H1 (cell line): ENCODE measurements around the gene DRC7. TPM values are rescaled to one million over a fixed set of nuclear protein-coding genes. Genes with fewer than 3 reads are reported as not detected.

Experiments used
- CTCF ChIA-PET: fragments of 300-600 bp; sonication (Branson Sonifier 250); formaldehyde crosslinking; loops from one replicate; lab custom pipeline; 2021; ENCODE audit not compliant: partially characterized antibody; lab: Charles Lee
- POLR2A ChIA-PET: fragments of 300-600 bp; sonication (Branson Sonifier 250); formaldehyde crosslinking; loops from one replicate; lab custom pipeline; 2021; ENCODE audit warnings: inconsistent platforms; ENCODE audit not compliant: partially characterized antibody; lab: Charles Lee
- DNase-seq, 2 experiments: peaks; one replicate each; pipeline versions ENCODE4 v3.0.0 to v3.0.0-alpha.2; 2010 to 2022; ENCODE audit warnings: low spot score in 2 of 2, low read depth in 1 of 2, mixed read lengths in 1 of 2
- FAIRE-seq: peaks from 2 replicates; lab custom pipeline; 2011; peaks lifted over from hg19 to GRCh38; lab: Jason Lieb, UNC
- H2AFZ ChIP-seq: 2 replicates; pipeline ENCODE4 v1.8.1; 2012; ENCODE audit warnings: low read length, inconsistent platforms
- H2AK5ac ChIP-seq: 2 replicates; pipeline ENCODE4 v1.6.1; 2013; ENCODE audit warnings: low read depth, low read length
- H2BK120ac ChIP-seq: replicated peaks from 2 replicates; pipeline ENCODE3; 2013; ENCODE audit warnings: low read depth, low read length, inconsistent platforms
- H2BK12ac ChIP-seq: 2 replicates; pipeline ENCODE4 v1.6.1; 2013; ENCODE audit warnings: low read depth, low read length
- H2BK15ac ChIP-seq: 2 replicates; pipeline ENCODE4 v1.6.1; 2013; ENCODE audit warnings: low read length
- H2BK20ac ChIP-seq: 2 replicates; pipeline ENCODE4 v1.6.1; 2013; ENCODE audit warnings: low read length
- H2BK5ac ChIP-seq: 2 replicates; pipeline ENCODE4 v1.6.1; 2013; ENCODE audit warnings: low read depth, low read length
- H3K14ac ChIP-seq: 2 replicates; pipeline ENCODE4 v1.6.1; 2013; ENCODE audit warnings: inconsistent platforms; ENCODE audit not compliant: insufficient read length
- H3K18ac ChIP-seq: 2 replicates; pipeline ENCODE4 v1.6.1; 2013; ENCODE audit warnings: low read length; ENCODE audit errors: extremely low read depth
- H3K23ac ChIP-seq: 2 replicates; pipeline ENCODE4 v1.6.1; 2013; ENCODE audit warnings: inconsistent platforms; ENCODE audit not compliant: insufficient read length
- H3K23me2 ChIP-seq: 2 replicates; pipeline ENCODE4 v1.6.1; 2013; ENCODE audit warnings: low read depth, low read length
- H3K27ac ChIP-seq: 2 replicates; pipeline ENCODE4 v1.6.1; 2011; ENCODE audit warnings: low read depth, low read length, inconsistent platforms
- H3K27me3 ChIP-seq, 4 experiments: replicated peaks in 1 of 4; 1 replicate in 1 of 4; 2 replicates in 3 of 4; pipeline versions ENCODE4 v1.6.1 to v1.8.1; 2011 to 2013; ENCODE audit warnings: low read length in 3 of 4, mild to moderate bottlenecking in 3 of 4, inconsistent platforms in 2 of 4, mixed read lengths in 2 of 4, moderate library complexity in 1 of 4; ENCODE audit not compliant: control insufficient read depth in 3 of 4, insufficient read depth in 3 of 4; ENCODE audit errors: extremely low read depth in 1 of 4
- H3K36me3 ChIP-seq, 4 experiments: 2 replicates each; pipeline versions ENCODE4 v1.6.1 to v1.8.1; 2011 to 2013; ENCODE audit warnings: mild to moderate bottlenecking in 4 of 4, low read length in 3 of 4, moderate library complexity in 2 of 4, control low read depth in 1 of 4, inconsistent platforms in 1 of 4; ENCODE audit not compliant: insufficient read depth in 4 of 4, control insufficient read depth in 2 of 4
- H3K4ac ChIP-seq: replicated peaks from 2 replicates; pipeline ENCODE3; 2013; ENCODE audit warnings: low read length, low read depth, mixed read lengths, inconsistent platforms; ENCODE audit not compliant: insufficient read length
- H3K4me1 ChIP-seq, 4 experiments: replicated peaks in 1 of 4; 1 replicate in 1 of 4; 2 replicates in 3 of 4; pipeline versions ENCODE4 v1.6.1 to v1.8.1; 2011 to 2013; ENCODE audit warnings: low read length in 3 of 4, inconsistent platforms in 2 of 4, mixed read lengths in 1 of 4; ENCODE audit not compliant: insufficient read depth in 4 of 4, control insufficient read depth in 3 of 4
- H3K4me2 ChIP-seq, 2 experiments: 2 replicates each; pipeline versions ENCODE4 v1.6.1 to v1.8.1; 2011 to 2013; ENCODE audit warnings: low read depth in 2 of 2, low read length in 2 of 2, control low read depth in 1 of 2, inconsistent platforms in 1 of 2, mild to moderate bottlenecking in 1 of 2; ENCODE audit not compliant: insufficient read depth in 1 of 2
- H3K4me3 ChIP-seq, 4 experiments: fragments of 200-600, 300-600 bp in 1 of 4; sonication (generic), shearing (Covaris generic), sonication (Bioruptor Twin) in 1 of 4; 2 replicates each; pipeline versions ENCODE4 v1.5.1 to v1.8.1; 2011 to 2016; ENCODE audit warnings: low read length in 4 of 4, low read depth in 3 of 4, control low read depth in 2 of 4, inconsistent platforms in 2 of 4, mild to moderate bottlenecking in 2 of 4, mixed read lengths in 1 of 4, moderate library complexity in 1 of 4; ENCODE audit not compliant: insufficient read depth in 2 of 4; ENCODE audit errors: extremely low read depth in 1 of 4
- H3K56ac ChIP-seq: replicated peaks from 2 replicates; pipeline ENCODE3; 2013; ENCODE audit warnings: low read depth, mild to moderate bottlenecking, mixed read lengths, low read length, inconsistent platforms; ENCODE audit not compliant: insufficient read length
- H3K79me1 ChIP-seq: 2 replicates; pipeline ENCODE4 v1.6.1; 2013; ENCODE audit warnings: low read depth, low read length, control low read depth
- H3K79me2 ChIP-seq, 2 experiments: 2 replicates each; pipeline versions ENCODE4 v1.6.1 to v1.8.1; 2012 to 2013; ENCODE audit warnings: low read length in 2 of 2, mild to moderate bottlenecking in 2 of 2, inconsistent platforms in 1 of 2; ENCODE audit not compliant: insufficient read depth in 2 of 2, control insufficient read depth in 1 of 2
- H3K9ac ChIP-seq, 4 experiments: replicated peaks in 1 of 4; 1 replicate in 1 of 4; 2 replicates in 3 of 4; pipeline versions ENCODE4 v1.6.1 to v1.8.1; 2011 to 2013; ENCODE audit warnings: low read depth in 3 of 4, low read length in 3 of 4, control low read depth in 2 of 4, mild to moderate bottlenecking in 2 of 4, moderate library complexity in 2 of 4, inconsistent platforms in 1 of 4; ENCODE audit errors: extremely low read depth in 1 of 4
- H3K9me3 ChIP-seq, 2 experiments: 2 replicates each; pipeline versions ENCODE4 v1.6.1 to v1.8.1; 2012 to 2013; ENCODE audit warnings: mild to moderate bottlenecking in 2 of 2, moderate library complexity in 2 of 2, control low read depth in 1 of 2, inconsistent platforms in 1 of 2, low read depth in 1 of 2, low read length in 1 of 2, mixed read lengths in 1 of 2; ENCODE audit not compliant: insufficient read depth in 2 of 2
- H4K20me1 ChIP-seq, 2 experiments: replicated peaks in 1 of 2; 2 replicates each; pipeline versions ENCODE3 to v1.8.1; 2011 to 2013; ENCODE audit warnings: inconsistent platforms in 2 of 2, low read length in 2 of 2, mild to moderate bottlenecking in 1 of 2; ENCODE audit not compliant: insufficient read depth in 2 of 2, control insufficient read depth in 1 of 2
- H4K5ac ChIP-seq: 2 replicates; pipeline ENCODE4 v1.6.1; 2013; ENCODE audit warnings: low read length, low read depth, mixed read lengths, inconsistent platforms; ENCODE audit not compliant: insufficient read length
- H4K8ac ChIP-seq: 2 replicates; pipeline ENCODE4 v1.8.0; 2013; ENCODE audit warnings: mild to moderate bottlenecking, moderate library complexity, low read length, inconsistent platforms; ENCODE audit not compliant: insufficient read depth; ENCODE audit errors: extremely low read depth
- H4K91ac ChIP-seq: replicated peaks from 2 replicates; pipeline ENCODE3; 2013; ENCODE audit warnings: low read length, mixed read lengths, inconsistent platforms; ENCODE audit not compliant: insufficient read length
- BRCA1 ChIP-seq: IDR thresholded peaks from 2 replicates; pipeline ENCODE4 v1.6.1; 2012; ENCODE audit warnings: low read depth, low read length, improper control_type of control experiment
- KDM1A ChIP-seq: fragments of 200-600, 300-600 bp; sonication (generic); IDR thresholded peaks from 2 replicates; pipeline ENCODE4 v1.7.1; 2016; ENCODE audit warnings: mild to moderate bottlenecking, low read length, borderline replicate concordance
- WGBS, 2 experiments: shearing (Covaris generic) in 1 of 2; methylation state at CpG; one replicate each; pipeline versions ENCODE4 v1.1.6 to v1.1.7; 2013 to 2015; ENCODE audit warnings: low lambda C conversion rate in 2 of 2, mixed read lengths in 2 of 2, inconsistent platforms in 1 of 2, low coverage in 1 of 2, missing lambda C conversion rate in 1 of 2; ENCODE audit not compliant: insufficient replicate concordance in 2 of 2, insufficient coverage in 1 of 2, insufficient read length in 1 of 2; ENCODE audit errors: extremely low coverage in 1 of 2, missing lambda C conversion rate in 1 of 2; 5-methylcytosine and 5-hydroxymethylcytosine counted together
- polyA plus RNA-seq, 7 experiments: library from polyadenylated mRNA; depleted of rRNA in 3 of 7; stranded (reverse) in 5 of 7; unstranded in 2 of 7; fragments of >200 nt in 5 of 7; fragments of 200-250 nt in 2 of 7; gene quantifications; 1 replicate in 5 of 7; 2 replicates in 1 of 7; 4 replicates in 1 of 7; pipeline versions ENCODE4 v1.2.1 to v1.2.3, GENCODE V29; 2011 to 2013; ENCODE audit warnings: missing spikeins in 2 of 7, mixed read lengths in 2 of 7
- total RNA-seq: library from RNA; stranded (reverse); fragmentation: NEBNext Ultra II Directional; extraction: Animal tissue kit (Norgen Biotek cat#: 25700); gene quantifications from 2 replicates; pipeline ENCODE4 v1.2.1, GENCODE V29; 2021

Gene DRC7
- total and polyA plus RNA-seq, 2 of the 8 experiments (the other 6 are each of a cell fraction or from before 2014, with no cell fraction given), result 0.14 TPM; not detected in 1

GRCh38 chr16:57658130-57658877 lies 36.3 kb upstream of the DRC7 start:
- no peak overlapping the region for H3K56ac ChIP-seq
- no peak overlapping the region for H4K8ac ChIP-seq
- FAIRE-seq (no peak), DNase-seq (no peak)
- H3K27me3 ChIP-seq, result no peaks in the 10 kb centered on the region
- H3K18ac ChIP-seq, result no peak overlapping the region
- H3K14ac ChIP-seq, result no peak overlapping the region
- H3K27ac ChIP-seq, result no peak overlapping the region
- POLR2A ChIA-PET, result no interaction called here
- no peaks in the 10 kb centered on the region for H3K79me1 ChIP-seq
- TF ChIP-seq KDM1A (0 out of 2 replicates have a peak, but pooled peaks have one; percentile 11), BRCA1 (no peak)
- H3K79me2 ChIP-seq, result no peaks in the 10 kb centered on the region
- 0 out of 7 replicates have a peak overlapping the region, but pooled peaks of 1 of the 4 experiments have one; percentile 37 for H3K9ac ChIP-seq
- peak overlapping the region; percentile 12 for H4K91ac ChIP-seq
- no peaks in the 10 kb centered on the region for H3K9me3 ChIP-seq
- no peak overlapping the region for H3K4ac ChIP-seq
- no peak overlapping the region for H2BK5ac ChIP-seq
- H2AK5ac ChIP-seq, result no peak overlapping the region
- H3K23ac ChIP-seq, result no peak overlapping the region
- CTCF ChIA-PET, result interaction anchor here (0.8 to 2.8 kb wide), 6 partner anchors 8 to 67 kb away, joined by 3 to 12 read pairs (median 4); partner anchors contain the start of gene ADGRG3
- H3K36me3 ChIP-seq, result no peaks in the 10 kb centered on the region
- 79% methylated on average over 10 of the region's 10 CpGs; no CpG with 5 or more reads in 1 of the 2 experiments for WGBS, 2 experiments
- no peak overlapping the region for H3K4me2 ChIP-seq
- peaks cover 0 to 3% (median 0%) of the 10 kb centered on the region in 4 experiments; a peak in 3 of 7 replicates for H3K4me1 ChIP-seq
- no peak overlapping the region for H2BK15ac ChIP-seq
- H4K5ac ChIP-seq, result peak overlapping the region; percentile 8
- no peak overlapping the region for H2AFZ ChIP-seq
- no peaks in the 10 kb centered on the region for H3K23me2 ChIP-seq
- H2BK12ac ChIP-seq, result no peak overlapping the region
- H2BK120ac ChIP-seq, result no peak overlapping the region
- H4K20me1 ChIP-seq, result no peaks in the 10 kb centered on the region
- H3K4me3 ChIP-seq, result no peak overlapping the region
- no peak overlapping the region for H2BK20ac ChIP-seq
